ENCODE measurements around the gene PEAK1.

The PEAK1 gene

GRCh38 chr15:77367631-77368030 lies 52.3 kb downstream of the PEAK1 start:
- TF ChIP-seq CTCF (IDR thresholded peaks at IDR 0.05; ENCODE audit: insufficient read depth, low read length, poor library complexity, severe bottlenecking), result no peak
- Histone ChIP-seq H3K27me3 (replicated peaks; ENCODE audit: control insufficient read depth, insufficient read depth, low read length) (no peaks in the 10 kb centered on the region), H3K4me3 (replicated peaks; ENCODE audit: low read depth, low read length) (no peak overlapping the region), H3K36me3 (ENCODE audit: control insufficient read depth, insufficient read depth, low read length) (no peaks in the 10 kb centered on the region)
- DNase-seq (ENCODE audit: extremely low read depth, insufficient read length), result no peak

GRCh38 chr15:77361456-77361855 lies 58.4 kb downstream of the PEAK1 start:
- no peak overlapping the region for H3K4me3 ChIP-seq (replicated peaks; ENCODE audit: low read depth, low read length)
- H3K36me3 ChIP-seq (ENCODE audit: control insufficient read depth, insufficient read depth, low read length), result no peaks in the 10 kb centered on the region
- no peak for TF ChIP-seq CTCF (IDR thresholded peaks at IDR 0.05; ENCODE audit: insufficient read depth, low read length, poor library complexity, severe bottlenecking)
- H3K27me3 ChIP-seq (replicated peaks; ENCODE audit: control insufficient read depth, insufficient read depth, low read length), result no peaks in the 10 kb centered on the region
- no peak for DNase-seq (ENCODE audit: extremely low read depth, insufficient read length)

- H3K36me3 ChIP-seq (ENCODE audit: control insufficient read depth, insufficient read depth, low read length), result no peaks in the 10 kb centered on the region
- no peak for TF ChIP-seq CTCF (IDR thresholded peaks at IDR 0.05; ENCODE audit: insufficient read depth, low read length, poor library complexity, severe bottlenecking)
- DNase-seq (ENCODE audit: extremely low read depth, insufficient read length), result no peak
Measured at GRCh38 chr15:77358545-77359240, 61.2 kb downstream of the PEAK1 start.

GRCh38 chr15:77356305-77356704 lies 63.6 kb downstream of the PEAK1 start:
- H3K36me3 ChIP-seq (ENCODE audit: control insufficient read depth, insufficient read depth, low read length), result no peaks in the 10 kb centered on the region
- no peak overlapping the region for H3K4me3 ChIP-seq (replicated peaks; ENCODE audit: low read depth, low read length)
- TF ChIP-seq CTCF (IDR thresholded peaks at IDR 0.05; ENCODE audit: insufficient read depth, low read length, poor library complexity, severe bottlenecking), result no peak
- DNase-seq (ENCODE audit: extremely low read depth, insufficient read length), result no peak
- H3K27me3 ChIP-seq (replicated peaks; ENCODE audit: control insufficient read depth, insufficient read depth, low read length), result no peaks in the 10 kb centered on the region

More at GRCh38 chr15:77358545-77359240, 61.2 kb downstream of the PEAK1 start:
- Histone ChIP-seq H3K4me3 (replicated peaks; ENCODE audit: low read depth, low read length) (no peak overlapping the region), H3K27me3 (replicated peaks; ENCODE audit: control insufficient read depth, insufficient read depth, low read length) (no peaks in the 10 kb centered on the region)

GRCh38 chr15:77355321-77355720 lies 64.6 kb downstream of the PEAK1 start:
- no peak for TF ChIP-seq CTCF (IDR thresholded peaks at IDR 0.05; ENCODE audit: insufficient read depth, low read length, poor library complexity, severe bottlenecking)
- Histone ChIP-seq H3K27me3 (replicated peaks; ENCODE audit: control insufficient read depth, insufficient read depth, low read length) (no peaks in the 10 kb centered on the region), H3K36me3 (ENCODE audit: control insufficient read depth, insufficient read depth, low read length) (no peaks in the 10 kb centered on the region), H3K4me3 (replicated peaks; ENCODE audit: low read depth, low read length) (no peak overlapping the region)
- DNase-seq (ENCODE audit: extremely low read depth, insufficient read length), result no peak

GRCh38 chr15:77354063-77354462 lies 65.8 kb downstream of the PEAK1 start:
- Histone ChIP-seq H3K27me3 (replicated peaks; ENCODE audit: control insufficient read depth, insufficient read depth, low read length) (no peaks in the 10 kb centered on the region), H3K36me3 (ENCODE audit: control insufficient read depth, insufficient read depth, low read length) (no peaks in the 10 kb centered on the region), H3K4me3 (replicated peaks; ENCODE audit: low read depth, low read length) (no peak overlapping the region)
- no peak for TF ChIP-seq CTCF (IDR thresholded peaks at IDR 0.05; ENCODE audit: insufficient read depth, low read length, poor library complexity, severe bottlenecking)
- no peak for DNase-seq (ENCODE audit: extremely low read depth, insufficient read length)
